H9 (cell line): ENCODE data around the gene CPD. TPM values are rescaled to one million over a fixed set of nuclear protein-coding genes. Genes with fewer than 3 reads are reported as not detected.

Source experiments
- DNase-seq: peaks from one replicate; pipeline ENCODE4 v3.0.0-alpha.2; 2017
- H2AFZ ChIP-seq: one replicate; pipeline ENCODE4 v1.6.1; 2013; ENCODE audit warnings: mild to moderate bottlenecking, low read length, control low read depth, moderate library complexity
- H2AK5ac ChIP-seq: 2 replicates; pipeline ENCODE4 v1.6.1; 2013; ENCODE audit warnings: low read length, control low read depth, mixed read lengths; ENCODE audit not compliant: insufficient read length
- H2BK120ac ChIP-seq: one replicate; pipeline ENCODE4 v1.6.1; 2013; ENCODE audit warnings: low read depth, mild to moderate bottlenecking, low read length, control low read depth, inconsistent platforms; ENCODE audit not compliant: poor library complexity, severe bottlenecking
- H2BK12ac ChIP-seq: 2 replicates; pipeline ENCODE4 v1.6.1; 2013; ENCODE audit warnings: low read length, control low read depth, mixed read lengths, low read depth; ENCODE audit not compliant: insufficient read length
- H2BK15ac ChIP-seq: 2 replicates; pipeline ENCODE4 v1.6.1; 2013; ENCODE audit warnings: low read depth, low read length, control low read depth
- H2BK20ac ChIP-seq: one replicate; pipeline ENCODE4 v1.6.1; 2013; ENCODE audit warnings: low read depth, mild to moderate bottlenecking, low read length, control low read depth, inconsistent platforms; ENCODE audit not compliant: poor library complexity, severe bottlenecking
- H2BK5ac ChIP-seq: 2 replicates; pipeline ENCODE4 v1.6.1; 2013; ENCODE audit warnings: low read length, control low read depth, mixed read lengths; ENCODE audit not compliant: insufficient read length
- H3K14ac ChIP-seq: 2 replicates; pipeline ENCODE4 v1.6.1; 2013; ENCODE audit warnings: low read length, control low read depth; ENCODE audit not compliant: insufficient read depth
- H3K18ac ChIP-seq: 2 replicates; pipeline ENCODE4 v1.6.1; 2013; ENCODE audit warnings: low read depth, mild to moderate bottlenecking, mixed read lengths, low read length, control low read depth; ENCODE audit not compliant: insufficient read length
- H3K23ac ChIP-seq: 2 replicates; pipeline ENCODE4 v1.6.1; 2013; ENCODE audit warnings: low read length, control low read depth, mixed read lengths, low read depth; ENCODE audit not compliant: insufficient read length
- H3K23me2 ChIP-seq: 2 replicates; pipeline ENCODE4 v1.6.1; 2013; ENCODE audit warnings: low read depth, mild to moderate bottlenecking, mixed read lengths, low read length, control low read depth; ENCODE audit not compliant: insufficient read length, poor library complexity, severe bottlenecking
- H3K27ac ChIP-seq: 2 replicates; pipeline ENCODE4 v1.5.1; 2013; ENCODE audit warnings: low read length, control low read depth, mixed read lengths, low read depth; ENCODE audit not compliant: insufficient read length
- H3K27me3 ChIP-seq: 2 replicates; pipeline ENCODE4 v1.6.1; 2013; ENCODE audit warnings: low read length, control low read depth, inconsistent platforms; ENCODE audit not compliant: insufficient read depth
- H3K4ac ChIP-seq: 2 replicates; pipeline ENCODE4 v1.6.1; 2013; ENCODE audit warnings: low read depth, mild to moderate bottlenecking, control low read depth, inconsistent platforms, low read length, moderate library complexity
- H3K4me1 ChIP-seq: 2 replicates; pipeline ENCODE4 v1.6.1; 2013; ENCODE audit warnings: low read length, control low read depth, inconsistent platforms; ENCODE audit not compliant: insufficient read depth
- H3K4me2 ChIP-seq: 2 replicates; pipeline ENCODE4 v1.6.1; 2013; ENCODE audit warnings: low read length, control low read depth, mixed read lengths; ENCODE audit not compliant: insufficient read length, insufficient read depth
- H3K56ac ChIP-seq: 2 replicates; pipeline ENCODE4 v1.6.1; 2013; ENCODE audit warnings: low read depth, mild to moderate bottlenecking, mixed read lengths, low read length, control low read depth; ENCODE audit not compliant: insufficient read length
- H3K79me1 ChIP-seq: 2 replicates; pipeline ENCODE4 v1.6.1; 2013; ENCODE audit warnings: low read depth, mild to moderate bottlenecking, moderate library complexity, low read length, control low read depth, inconsistent platforms; ENCODE audit not compliant: insufficient read depth, poor library complexity, severe bottlenecking
- H3K79me2 ChIP-seq: 2 replicates; pipeline ENCODE4 v1.6.1; 2013; ENCODE audit warnings: low read length, control low read depth, inconsistent platforms; ENCODE audit not compliant: insufficient read depth
- H3K9ac ChIP-seq: 2 replicates; pipeline ENCODE4 v1.6.1; 2013; ENCODE audit warnings: low read length, control low read depth, mixed read lengths; ENCODE audit not compliant: insufficient read length; ENCODE audit errors: extremely low read depth
- H3K9me3 ChIP-seq: one replicate; pipeline ENCODE4 v1.6.1; 2013; ENCODE audit warnings: low read depth, low read length, inconsistent platforms; ENCODE audit not compliant: control insufficient read depth
- H3T11ph ChIP-seq: one replicate; pipeline ENCODE4 v1.6.1; 2013; ENCODE audit warnings: mild to moderate bottlenecking, low read length, control low read depth, inconsistent platforms
- H4K20me1 ChIP-seq: one replicate; pipeline ENCODE4 v1.6.1; 2013; ENCODE audit not compliant: control insufficient read depth, insufficient read length, insufficient read depth
- H4K5ac ChIP-seq: 2 replicates; pipeline ENCODE4 v1.6.1; 2013; ENCODE audit warnings: low read depth, mild to moderate bottlenecking, mixed read lengths, low read length, control low read depth; ENCODE audit not compliant: insufficient read length
- H4K8ac ChIP-seq: replicated peaks from 2 replicates; pipeline ENCODE4 v1.6.1; 2013; ENCODE audit warnings: low read length, control low read depth, mixed read lengths, low read depth; ENCODE audit not compliant: insufficient read length
- H4K91ac ChIP-seq: 2 replicates; pipeline ENCODE4 v1.6.1; 2013; ENCODE audit warnings: low read depth, mild to moderate bottlenecking, moderate library complexity, mixed read lengths, low read length, control low read depth; ENCODE audit not compliant: insufficient read length
- H3K27ac Mint-ChIP-seq, 3 experiments: 2 replicates in 2 of 3; 3 replicates in 1 of 3; pipeline ENCODE4 v1.8.0; 2020 to 2021; ENCODE audit warnings: mixed read lengths in 3 of 3, mild to moderate bottlenecking in 1 of 3, moderate library complexity in 1 of 3
- H3K27me3 Mint-ChIP-seq: 2 replicates; pipeline ENCODE4 v1.8.0; 2021; ENCODE audit warnings: low read depth, mild to moderate bottlenecking, moderate library complexity, mixed read lengths
- H3K36me3 Mint-ChIP-seq, 3 experiments: 2 replicates in 2 of 3; 3 replicates in 1 of 3; pipeline ENCODE4 v1.8.0; 2020 to 2021; ENCODE audit warnings: low read depth in 3 of 3, mixed read lengths in 3 of 3; ENCODE audit not compliant: insufficient read depth in 1 of 3
- H3K4me1 Mint-ChIP-seq, 2 experiments: 2 replicates each; pipeline ENCODE4 v1.8.0; 2020; ENCODE audit warnings: mixed read lengths in 2 of 2
- H3K4me3 Mint-ChIP-seq, 2 experiments: 2 replicates in 1 of 2; 3 replicates in 1 of 2; pipeline ENCODE4 v1.8.0; 2020 to 2021; ENCODE audit warnings: mild to moderate bottlenecking in 2 of 2, mixed read lengths in 2 of 2, moderate library complexity in 1 of 2
- H3K9me3 Mint-ChIP-seq, 2 experiments: 2 replicates in 1 of 2; 3 replicates in 1 of 2; pipeline ENCODE4 v1.8.0; 2020; ENCODE audit warnings: mild to moderate bottlenecking in 2 of 2, mixed read lengths in 2 of 2, moderate library complexity in 1 of 2
- WGBS: extraction: QIAGEN DNeasy Blood & Tissue Kit; methylation state at CpG from one replicate; pipeline ENCODE4 v1.1.7; 2013; ENCODE audit warnings: missing lambda C conversion rate, low lambda C conversion rate, mixed read lengths; ENCODE audit not compliant: insufficient read length; ENCODE audit errors: extremely low coverage; 5-methylcytosine and 5-hydroxymethylcytosine counted together
- total RNA-seq: library from RNA; stranded (reverse); gene quantifications from 2 replicates; pipeline ENCODE4 v1.2.1, GENCODE V29; 2021
- TF ChIP-seq, protein P1 (sequence below): fragments of 200-600 bp; sonication (generic); conservative IDR thresholded peaks from 3 replicates; pipeline ENCODE4 v1.8.0; 2021; ENCODE audit warnings: antibody characterized with exemption, mild to moderate bottlenecking

The CPD gene
- total RNA-seq, 1 experiment from 2014 or later, result 47.0 TPM

DNA sequence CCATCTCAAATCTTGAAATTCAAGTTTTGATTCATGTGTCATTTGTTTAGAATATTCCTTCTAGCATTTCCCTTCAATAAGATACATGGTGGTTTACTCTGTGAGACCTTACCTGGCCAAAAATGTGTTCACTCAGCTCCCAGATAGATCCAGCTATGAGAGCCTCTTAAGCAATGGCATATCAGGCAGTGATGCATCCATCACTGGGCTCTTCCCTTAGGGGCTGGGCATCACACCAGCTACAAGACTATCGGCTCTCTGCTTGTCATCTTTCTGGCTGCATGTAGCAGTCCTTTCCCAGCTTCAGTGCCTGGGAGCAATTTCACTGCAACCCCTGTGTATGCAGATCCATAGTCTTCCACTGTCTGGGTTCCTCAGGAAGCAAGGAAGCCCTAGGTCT, 139.1 kb downstream of the CPD start:
- no peak overlapping the region for H3K4me3 Mint-ChIP-seq
- H4K8ac ChIP-seq, result no peak overlapping the region
- H3K27ac ChIP-seq, result no peak overlapping the region

More for the DNA sequence above, 139.1 kb downstream of the CPD start:
- H2BK20ac ChIP-seq, result no peak overlapping the region
- no peak overlapping the region for H3T11ph ChIP-seq
- peaks cover 11% of the 10 kb centered on the region for H3K9me3 ChIP-seq
- TF ChIP-seq, protein P1, sequence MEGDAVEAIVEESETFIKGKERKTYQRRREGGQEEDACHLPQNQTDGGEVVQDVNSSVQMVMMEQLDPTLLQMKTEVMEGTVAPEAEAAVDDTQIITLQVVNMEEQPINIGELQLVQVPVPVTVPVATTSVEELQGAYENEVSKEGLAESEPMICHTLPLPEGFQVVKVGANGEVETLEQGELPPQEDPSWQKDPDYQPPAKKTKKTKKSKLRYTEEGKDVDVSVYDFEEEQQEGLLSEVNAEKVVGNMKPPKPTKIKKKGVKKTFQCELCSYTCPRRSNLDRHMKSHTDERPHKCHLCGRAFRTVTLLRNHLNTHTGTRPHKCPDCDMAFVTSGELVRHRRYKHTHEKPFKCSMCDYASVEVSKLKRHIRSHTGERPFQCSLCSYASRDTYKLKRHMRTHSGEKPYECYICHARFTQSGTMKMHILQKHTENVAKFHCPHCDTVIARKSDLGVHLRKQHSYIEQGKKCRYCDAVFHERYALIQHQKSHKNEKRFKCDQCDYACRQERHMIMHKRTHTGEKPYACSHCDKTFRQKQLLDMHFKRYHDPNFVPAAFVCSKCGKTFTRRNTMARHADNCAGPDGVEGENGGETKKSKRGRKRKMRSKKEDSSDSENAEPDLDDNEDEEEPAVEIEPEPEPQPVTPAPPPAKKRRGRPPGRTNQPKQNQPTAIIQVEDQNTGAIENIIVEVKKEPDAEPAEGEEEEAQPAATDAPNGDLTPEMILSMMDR, result no peak
- H2BK15ac ChIP-seq, result no peak overlapping the region
- H3K4me1 ChIP-seq, result no peaks in the 10 kb centered on the region
- no peak overlapping the region for H2BK5ac ChIP-seq
- H3K79me2 ChIP-seq, result no peaks in the 10 kb centered on the region
- H3K9me3 Mint-ChIP-seq, result peaks cover 13 to 14% of the 10 kb centered on the region in 2 experiments
- no peak overlapping the region for H3K23ac ChIP-seq
- no peak overlapping the region for H2AFZ ChIP-seq
- no peak overlapping the region for H3K27ac Mint-ChIP-seq
- no peaks in the 10 kb centered on the region for H3K27me3 ChIP-seq
- no peak overlapping the region for H3K56ac ChIP-seq
- WGBS, result no CpG with 5 or more reads among the region's 1 CpG
- no peak overlapping the region for H3K9ac ChIP-seq
- H3K4ac ChIP-seq, result no peak overlapping the region
- H3K27me3 Mint-ChIP-seq, result no peaks in the 10 kb centered on the region
- peaks cover 33 to 60% (median 41%) of the 10 kb centered on the region in 3 experiments for H3K36me3 Mint-ChIP-seq
- DNase-seq, result no peak
- no peak overlapping the region for H2BK120ac ChIP-seq
- no peak overlapping the region for H4K5ac ChIP-seq
- H3K23me2 ChIP-seq, result no peaks in the 10 kb centered on the region
- no peak overlapping the region for H3K14ac ChIP-seq
- no peak overlapping the region for H2AK5ac ChIP-seq
- no peaks in the 10 kb centered on the region for H4K20me1 ChIP-seq
- no peak overlapping the region for H3K4me2 ChIP-seq
- H3K79me1 ChIP-seq, result no peaks in the 10 kb centered on the region
- no peaks in the 10 kb centered on the region for H3K4me1 Mint-ChIP-seq
- no peak overlapping the region for H4K91ac ChIP-seq
- no peak overlapping the region for H3K18ac ChIP-seq
- H2BK12ac ChIP-seq, result no peak overlapping the region
